Fibroblast of mammary gland (primary cell): Measurements from ENCODE around the gene TSNAXIP1.

ENCODE experiments used
- DNase-seq: peaks from one replicate; pipeline ENCODE4 v3.0.0-alpha.2; 2010; ENCODE audit warnings: low read depth
- H3K4me3 ChIP-seq: 2 replicates; pipeline ENCODE4 v1.5.1; 2011; ENCODE audit warnings: low read depth, mild to moderate bottlenecking, low read length, moderate library complexity; ENCODE audit not compliant: control insufficient read depth
- CTCF ChIP-seq: conservative IDR thresholded peaks from 2 replicates; pipeline ENCODE4 v1.5.1; 2011; ENCODE audit warnings: low read depth, low read length, inconsistent platforms; ENCODE audit not compliant: control insufficient read depth, insufficient read depth

Gene TSNAXIP1

GRCh38 chr16:67873435-67874370 is 67.0 kb downstream of the TSNAXIP1 start:
- DNase-seq: no peak
- H3K4me3 ChIP-seq: peak overlapping the region; percentile 88
- no peak for TF ChIP-seq CTCF

GRCh38 chr16:67874372-67874771 is 67.7 kb downstream of the TSNAXIP1 start:
- no peak for TF ChIP-seq CTCF
- peak overlapping the region; percentile 88 for H3K4me3 ChIP-seq
- DNase-seq: no peak

- H3K4me3 ChIP-seq: no peak overlapping the region
- no peak for TF ChIP-seq CTCF
- no peak for DNase-seq
These were observed 70.4 kb downstream of the TSNAXIP1 start for GRCh38 chr16:67877064-67877463.
